HG03442 (cell line): ENCODE results near the gene CECR2.

Experiments used
- ATAC-seq: cut with Tn5 transposase; IDR thresholded peaks from one replicate; pipeline ENCODE4 v1.9.1; 2021; ENCODE audit warnings: mild to moderate bottlenecking, moderate library complexity; ENCODE audit not compliant: unreplicated experiment

Gene CECR2

DNA sequence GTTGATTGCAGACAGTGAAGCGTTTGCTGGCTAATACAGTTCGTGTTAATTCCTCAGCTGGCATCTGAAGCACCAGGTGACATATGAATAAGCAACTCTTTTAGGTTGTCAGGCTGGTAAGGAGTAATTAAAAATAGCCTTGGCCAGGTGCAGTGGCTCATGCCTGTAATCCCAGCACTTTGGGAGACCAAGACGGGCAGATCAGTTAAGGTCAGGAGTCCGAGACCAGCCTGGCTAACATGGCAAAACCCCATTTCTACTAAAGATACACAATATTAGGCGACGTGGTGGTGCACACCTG lies 74.9 kb downstream of the CECR2 start:
- ATAC-seq = no peak

DNA sequence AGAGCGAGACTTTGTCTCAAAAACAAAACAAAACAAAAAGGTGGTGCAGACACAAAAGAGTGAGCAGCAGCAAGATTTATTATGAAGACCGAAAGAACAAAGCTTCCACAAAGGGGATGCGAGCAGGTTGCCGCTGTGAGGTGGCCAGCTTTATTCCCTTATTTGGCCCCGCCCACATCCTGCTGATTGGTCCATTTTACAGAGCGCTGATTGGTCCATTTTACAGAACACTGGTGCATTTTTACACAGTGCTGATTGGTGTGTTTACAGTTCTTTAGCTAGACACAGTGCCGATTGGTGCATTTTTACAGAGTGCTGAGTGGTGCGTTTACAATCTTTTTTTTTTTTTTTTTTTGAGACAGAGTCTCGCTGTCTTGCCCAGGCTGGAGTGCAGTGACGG lies 77.4 kb downstream of the CECR2 start:
- ATAC-seq = no peak

DNA sequence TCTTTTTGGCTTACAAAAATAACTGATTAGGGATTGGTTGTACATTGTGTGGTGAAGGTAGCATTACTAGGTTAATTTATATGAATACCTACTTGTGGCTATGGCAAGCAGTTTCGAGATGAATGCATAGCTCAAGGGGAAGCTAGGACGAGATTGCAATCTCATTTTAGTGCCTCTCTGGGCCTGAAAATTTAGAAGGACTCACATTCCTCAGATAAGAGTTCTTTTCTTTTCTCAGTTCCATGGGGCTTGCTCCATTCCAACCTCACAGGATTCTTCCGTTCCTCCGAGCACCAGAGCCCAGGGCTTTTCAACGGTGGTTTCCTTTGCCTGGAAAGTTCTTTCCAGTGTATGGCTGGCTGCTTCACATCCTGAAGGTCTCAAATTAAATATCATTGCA lies 82.1 kb downstream of the CECR2 start:
- ATAC-seq = no peak

DNA sequence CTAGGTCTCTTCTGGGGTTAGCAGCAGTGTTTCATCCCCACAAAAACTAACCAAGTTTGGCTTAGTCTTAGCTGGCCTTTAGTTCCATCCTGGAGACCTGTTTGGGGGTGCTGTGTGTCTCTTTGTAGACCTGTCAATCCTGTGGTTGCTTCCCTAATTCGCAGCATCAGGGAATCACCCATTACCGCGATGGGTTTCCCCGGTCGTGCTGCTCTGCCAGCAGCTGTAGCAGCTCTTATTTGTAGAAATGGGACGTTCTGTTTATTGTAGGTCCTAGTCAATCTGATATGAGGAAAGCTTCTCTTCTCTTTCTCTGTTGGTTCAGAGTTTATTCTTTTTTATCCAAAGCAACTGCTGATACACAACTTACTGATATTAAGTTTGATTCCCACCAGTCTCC lies 91.6 kb downstream of the CECR2 start:
- no peak for ATAC-seq

DNA sequence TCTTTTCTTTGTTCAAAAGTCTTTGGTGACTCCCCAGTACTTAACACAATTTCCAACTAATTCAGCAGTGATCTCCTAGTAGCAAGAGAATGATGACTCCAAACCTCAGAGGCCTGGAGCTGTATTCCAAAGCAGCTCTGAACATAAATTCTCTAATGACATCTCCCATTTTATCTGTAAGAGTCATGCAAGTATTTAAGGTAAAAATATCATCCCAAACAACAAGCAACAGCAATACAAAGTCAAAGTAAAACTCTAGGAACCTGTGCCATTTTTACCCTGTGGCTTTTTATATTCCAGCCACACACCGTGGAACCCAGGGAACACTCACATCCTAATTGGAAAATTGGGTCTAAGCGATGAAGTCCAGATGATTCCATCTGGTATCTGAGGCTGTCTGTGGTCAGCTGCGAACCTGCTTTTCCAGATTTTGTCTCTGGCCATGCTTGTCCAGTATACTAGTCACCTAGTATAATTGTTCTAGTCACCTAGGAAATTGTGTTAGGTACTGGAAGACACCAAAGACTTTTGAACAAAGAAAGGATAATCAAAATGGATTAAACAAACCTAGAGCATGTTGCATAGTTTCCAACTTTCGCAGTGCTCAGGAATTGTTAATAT lies 101.7 kb downstream of the CECR2 start:
- ATAC-seq = no peak

DNA sequence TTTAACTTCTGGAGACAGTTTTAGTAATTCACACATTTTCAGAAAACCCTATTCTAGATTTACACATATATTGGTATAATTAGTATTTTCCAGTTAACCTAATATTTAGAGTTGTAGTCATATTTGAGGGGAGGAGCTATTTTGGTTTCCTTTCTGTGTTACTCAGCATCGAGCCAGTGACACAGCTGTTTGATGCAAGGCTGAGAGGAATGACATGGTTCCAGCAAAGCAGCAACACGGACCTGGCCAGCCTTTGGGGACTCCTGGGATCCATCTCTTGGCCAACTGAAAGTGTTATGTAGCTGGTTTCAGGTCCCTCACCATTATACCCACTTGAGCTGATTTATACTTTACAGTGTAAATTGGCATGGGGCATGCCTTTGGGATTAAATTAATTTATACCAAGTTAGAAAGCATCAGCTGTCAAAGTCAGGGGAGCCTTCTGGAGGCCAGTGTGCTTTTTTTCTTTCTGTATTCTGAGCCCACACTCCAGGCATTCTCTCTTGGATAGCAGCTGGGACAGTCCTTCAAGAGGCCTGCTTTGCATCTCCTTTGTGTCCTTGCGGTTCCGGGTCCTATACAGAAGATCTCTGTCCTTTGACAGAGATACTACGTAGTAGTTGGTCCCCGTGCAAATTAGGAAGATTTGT lies 102.8 kb downstream of the CECR2 start:
- ATAC-seq = no peak

DNA sequence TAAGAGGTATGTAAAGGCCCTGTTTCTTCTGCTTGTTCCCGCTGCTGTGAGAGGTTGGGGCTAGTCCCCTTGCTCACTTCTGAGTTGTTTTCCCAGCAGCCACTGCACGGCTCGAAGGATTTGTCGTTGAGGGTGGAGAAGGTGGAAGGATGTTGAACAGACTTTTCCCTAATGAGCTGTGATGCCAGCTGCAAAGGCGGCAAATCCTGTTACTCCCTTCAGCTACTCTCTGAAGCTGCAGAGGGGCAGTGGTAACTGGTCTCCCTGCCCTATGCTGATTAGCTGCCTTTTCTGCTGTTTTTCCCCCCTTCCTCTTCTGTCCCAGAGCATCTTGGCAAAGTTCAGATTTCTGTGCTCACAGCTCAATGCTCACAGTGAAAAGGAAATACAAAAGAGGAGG lies 103.7 kb downstream of the CECR2 start:
- ATAC-seq = no peak

DNA sequence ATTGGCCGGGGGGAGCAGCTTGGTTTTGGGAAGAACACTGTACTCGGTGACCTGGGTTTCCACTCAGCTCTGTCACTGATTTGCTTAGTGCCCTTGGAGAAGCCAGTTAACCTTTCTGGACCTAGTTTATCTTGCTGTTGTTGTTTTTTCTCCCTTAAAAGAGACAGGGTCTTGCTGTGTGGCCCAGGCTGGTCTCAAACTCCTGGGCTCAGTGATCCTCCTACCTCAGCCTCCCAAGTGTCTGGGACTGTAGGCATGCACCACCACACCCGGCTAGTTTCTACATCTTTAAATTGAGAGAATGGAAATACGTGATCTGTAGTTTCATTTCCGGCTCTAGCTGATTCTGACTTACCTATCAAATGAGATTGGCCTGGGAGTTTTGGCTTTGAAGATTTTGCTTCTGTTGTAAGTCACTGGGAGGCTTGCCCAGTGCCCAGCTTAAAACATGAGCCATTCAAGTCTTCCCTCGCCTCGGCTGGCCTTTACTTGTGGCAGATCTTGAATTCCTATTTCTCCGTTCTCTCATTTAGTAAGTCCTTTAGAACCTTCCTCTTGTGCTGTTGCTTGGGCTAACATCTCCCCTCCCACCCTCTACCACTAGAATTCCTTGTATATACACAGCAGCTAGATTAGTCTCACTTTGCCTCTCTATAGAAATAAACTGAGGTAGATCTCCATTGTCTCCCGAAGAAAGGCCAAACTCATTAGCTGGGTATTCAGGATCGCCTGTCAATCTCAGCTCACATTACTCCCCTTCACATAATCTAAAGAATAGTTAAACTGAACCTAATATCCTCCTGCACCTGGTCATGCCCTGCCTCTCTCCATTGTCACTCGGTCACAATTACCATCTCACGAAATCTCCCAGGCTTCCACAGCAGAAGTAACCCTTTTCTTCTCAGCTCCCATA lies 106.3 kb downstream of the CECR2 start:
- ATAC-seq = no peak

DNA sequence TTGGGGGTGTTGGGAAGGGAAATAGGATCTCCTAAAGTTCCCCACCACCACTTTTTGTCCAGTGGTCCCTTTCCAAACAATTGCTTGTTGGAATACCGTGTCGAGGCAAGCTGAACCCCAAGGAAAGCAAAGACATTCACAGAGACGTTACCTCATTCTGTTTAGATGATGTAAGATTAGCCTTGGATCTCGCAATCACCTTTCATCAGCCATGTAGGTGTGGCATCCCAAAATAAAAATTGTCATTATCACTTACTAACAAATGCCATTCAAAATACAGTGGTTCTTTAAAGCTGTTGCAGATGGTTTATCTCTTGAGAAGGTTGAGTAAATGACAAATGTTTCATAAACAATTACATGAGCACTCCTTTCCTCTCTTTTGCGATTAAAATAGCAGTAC lies 107.6 kb downstream of the CECR2 start:
- ATAC-seq = no peak

DNA sequence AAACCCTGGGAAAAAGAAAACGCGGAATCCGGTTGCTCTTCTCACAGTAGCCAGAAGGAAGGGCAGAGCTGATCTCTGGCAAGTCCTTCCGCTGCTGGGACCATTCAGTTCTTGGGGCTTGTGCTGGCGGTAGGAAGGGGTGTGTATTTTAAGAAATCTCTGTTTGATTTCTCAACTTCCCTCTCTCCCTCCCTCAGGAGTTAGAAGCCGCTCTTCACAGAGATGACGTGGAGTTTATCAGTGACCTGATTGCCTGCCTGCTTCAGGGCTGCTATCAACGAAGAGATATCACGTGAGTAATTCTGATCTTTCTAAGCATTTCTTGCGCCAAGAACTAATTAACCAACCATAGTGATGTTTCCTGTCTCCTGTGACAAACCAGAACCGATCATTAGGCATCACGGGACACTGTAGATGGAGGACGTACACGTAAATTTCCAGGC lies 108.2 kb downstream of the CECR2 start:
- ATAC-seq = no peak

DNA sequence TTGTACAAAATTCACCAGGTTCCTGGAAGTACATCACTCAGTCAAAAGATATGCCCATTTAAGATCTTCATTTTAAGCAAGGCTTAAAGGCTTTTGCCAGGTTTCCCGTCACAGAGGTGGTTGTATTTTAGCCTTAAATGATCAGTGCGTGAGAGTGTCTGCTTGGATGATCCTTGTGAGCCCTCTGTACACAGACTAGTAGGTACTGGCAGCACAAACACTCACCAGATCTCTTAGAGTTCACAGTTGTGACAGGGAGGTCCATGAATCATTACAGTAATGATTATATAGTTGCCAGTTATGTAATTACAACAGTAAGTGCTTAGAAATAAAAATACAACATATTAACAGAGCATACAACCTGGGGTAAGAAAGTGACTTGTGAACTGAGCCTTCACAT lies 109.9 kb downstream of the CECR2 start:
- no peak for ATAC-seq

DNA sequence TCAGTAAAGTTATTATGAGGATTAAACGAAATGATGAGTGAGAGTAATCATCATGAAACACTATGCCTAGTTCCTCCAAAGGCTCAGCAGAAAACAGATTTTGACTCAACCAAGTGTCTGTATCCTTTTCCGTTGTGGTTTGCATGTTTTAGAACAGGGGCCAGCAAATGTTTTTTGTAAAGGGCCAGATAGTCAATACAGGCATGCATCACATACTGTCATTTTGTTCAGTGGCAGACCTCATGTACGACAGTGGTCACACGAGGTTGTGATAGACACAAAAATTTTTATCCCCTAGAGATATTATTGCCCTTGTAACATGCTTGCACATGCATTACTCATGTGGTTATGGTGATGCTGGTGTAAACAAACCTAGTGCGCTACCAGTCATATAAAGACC lies 112.2 kb downstream of the CECR2 start:
- no peak for ATAC-seq

DNA sequence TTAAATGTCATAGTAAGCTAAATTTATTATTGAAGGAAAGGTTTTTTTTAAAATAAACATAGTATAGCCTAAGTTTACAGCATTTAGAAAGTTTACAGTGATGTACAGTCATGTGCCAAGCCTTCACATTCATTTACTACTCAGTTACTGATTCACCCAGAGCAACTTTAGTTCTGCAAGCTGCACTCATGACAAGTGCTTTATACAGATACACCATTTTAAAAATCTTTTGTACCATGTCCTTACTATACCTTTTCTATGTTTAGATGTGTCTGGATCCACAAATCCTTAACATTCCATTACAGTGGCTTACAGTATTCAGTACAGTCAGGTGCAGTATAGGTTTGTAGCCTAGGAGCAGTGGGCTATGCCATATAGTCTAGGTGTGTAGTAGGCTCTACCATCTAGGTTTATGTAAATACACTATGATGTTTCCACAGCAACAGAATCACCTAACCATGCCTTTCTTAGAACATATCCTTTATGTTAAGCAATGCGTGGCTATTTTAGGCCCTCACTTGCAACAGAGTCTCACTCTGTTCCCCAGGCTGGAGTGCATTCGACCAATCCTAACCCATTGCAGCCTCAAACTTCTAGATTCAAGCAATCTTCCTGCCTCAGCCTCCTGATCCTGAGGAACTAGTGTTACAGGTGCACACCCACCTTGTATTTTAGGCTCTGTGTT lies 114.6 kb downstream of the CECR2 start:
- no peak for ATAC-seq

DNA sequence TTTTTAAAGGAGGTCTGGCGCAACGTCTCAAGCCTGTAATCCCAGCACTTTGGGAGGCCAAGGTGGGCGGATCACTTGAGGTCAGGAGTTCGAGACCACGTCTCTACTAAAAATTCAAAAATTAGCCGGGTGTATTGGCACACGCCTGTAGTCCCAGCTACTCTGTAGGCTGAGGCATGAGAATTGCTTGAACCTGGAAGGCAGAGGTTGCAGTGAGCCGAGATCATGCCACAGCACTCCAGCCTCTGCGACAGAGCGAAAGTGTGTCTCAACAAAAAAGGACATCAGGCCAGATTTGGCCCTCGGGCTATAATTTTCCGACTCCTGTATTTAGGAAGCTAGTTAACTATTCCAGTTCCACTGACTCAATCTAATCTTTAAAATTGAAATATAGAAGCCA lies 115.3 kb downstream of the CECR2 start:
- no peak for ATAC-seq

DNA sequence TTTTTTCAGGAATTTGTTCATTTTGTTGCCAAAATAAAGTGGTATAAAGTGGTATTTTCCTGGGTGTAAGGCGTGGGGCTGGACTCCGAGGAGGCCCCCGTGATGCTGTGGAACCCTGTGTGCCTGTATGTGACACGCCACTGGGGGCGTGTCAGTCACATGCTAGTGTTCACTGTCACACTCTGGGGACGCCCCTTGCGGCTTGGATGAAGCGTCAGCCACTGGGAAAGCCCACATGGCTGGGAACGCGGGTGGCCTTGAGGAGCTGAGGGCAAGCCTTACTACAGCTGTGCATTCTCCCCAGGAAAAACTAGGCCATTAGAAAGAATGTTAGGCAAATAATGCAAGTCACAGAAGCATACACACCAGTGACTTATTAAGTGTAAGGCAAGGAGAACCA lies 117.1 kb downstream of the CECR2 start:
- no peak for ATAC-seq

DNA sequence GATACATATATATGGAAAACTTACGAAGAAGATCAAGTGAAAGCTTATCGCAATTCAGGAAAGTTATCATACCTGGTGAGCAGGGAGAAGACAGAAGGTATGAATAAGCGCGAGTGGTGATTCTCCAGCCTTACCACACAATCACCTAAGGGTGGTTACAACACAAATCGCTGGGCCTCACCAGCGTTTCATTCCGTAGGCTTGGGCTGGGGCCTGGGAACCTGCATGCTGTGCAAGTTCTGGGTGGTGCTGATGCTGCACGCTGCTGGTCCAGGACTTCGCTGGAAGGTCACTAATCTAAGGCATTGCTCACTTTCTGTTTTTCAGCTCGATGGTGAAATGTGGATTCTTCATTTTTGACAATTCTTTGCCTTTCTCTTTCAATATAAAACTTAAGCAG lies 117.5 kb downstream of the CECR2 start:
- no peak for ATAC-seq

DNA sequence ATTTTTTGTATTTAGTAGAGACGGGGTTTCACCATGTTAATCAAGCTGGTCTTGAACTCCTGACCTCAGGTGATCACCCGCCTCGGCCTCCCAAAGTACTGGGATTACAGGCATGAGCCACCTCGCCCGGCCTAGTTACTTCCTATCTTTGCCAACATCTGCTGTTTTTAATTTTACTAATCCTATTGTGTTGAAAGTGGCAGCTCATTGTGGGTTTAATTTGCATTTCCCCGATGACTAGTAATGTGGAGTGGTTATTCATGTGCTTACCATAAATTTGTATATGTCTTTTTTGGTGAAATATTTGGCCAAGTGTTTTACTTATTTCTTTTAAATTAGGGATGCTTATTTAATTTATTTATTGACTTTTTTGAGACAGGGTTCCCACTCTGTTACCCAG lies 119.8 kb downstream of the CECR2 start:
- ATAC-seq = no peak

DNA sequence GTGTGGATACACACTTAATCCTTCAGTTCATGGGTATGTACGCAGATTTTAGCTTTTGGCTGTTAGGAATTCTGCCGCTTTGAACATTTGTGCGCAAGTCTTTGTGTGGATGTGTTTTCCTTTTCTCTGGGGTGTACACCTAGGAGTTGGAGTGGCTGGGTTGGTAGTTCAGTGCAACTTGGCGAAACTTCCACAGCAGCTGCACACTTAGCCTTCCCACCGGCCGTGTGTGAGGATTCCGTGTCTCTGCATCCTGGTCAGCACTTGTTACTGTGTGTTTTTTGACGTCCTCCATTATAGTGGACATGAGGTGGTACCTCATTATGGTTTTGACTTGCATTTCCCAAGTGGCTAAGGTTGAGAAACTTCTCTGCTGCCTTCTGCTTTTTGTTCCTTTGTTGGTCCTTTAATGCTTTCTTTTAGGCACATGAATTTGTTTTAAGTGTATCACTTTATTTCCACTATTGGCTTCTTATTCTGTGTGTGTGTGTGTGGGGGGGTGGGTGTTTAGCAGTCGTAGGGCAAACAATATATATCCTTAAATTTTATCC lies 121.9 kb downstream of the CECR2 start:
- ATAC-seq = no peak

DNA sequence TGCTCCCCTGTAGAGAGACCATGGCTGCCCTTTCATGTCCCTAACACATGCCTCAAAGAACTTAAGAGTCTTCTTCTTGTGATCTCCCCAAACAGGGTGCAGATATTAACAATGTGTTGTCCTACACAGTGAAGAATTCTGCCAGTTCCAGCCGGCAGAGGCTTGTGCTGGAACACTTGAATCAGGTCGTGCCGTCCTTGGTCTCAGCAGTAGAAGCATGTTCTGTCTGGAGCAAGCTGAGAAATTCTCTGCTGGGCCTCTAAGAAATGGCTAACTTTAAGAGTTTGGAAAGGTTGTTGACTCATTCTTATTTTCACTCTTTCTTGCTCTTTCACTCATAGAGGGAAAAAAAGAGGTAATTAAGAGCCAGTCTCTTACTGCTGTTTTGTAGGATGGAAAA lies 123.0 kb downstream of the CECR2 start:
- no peak for ATAC-seq

DNA sequence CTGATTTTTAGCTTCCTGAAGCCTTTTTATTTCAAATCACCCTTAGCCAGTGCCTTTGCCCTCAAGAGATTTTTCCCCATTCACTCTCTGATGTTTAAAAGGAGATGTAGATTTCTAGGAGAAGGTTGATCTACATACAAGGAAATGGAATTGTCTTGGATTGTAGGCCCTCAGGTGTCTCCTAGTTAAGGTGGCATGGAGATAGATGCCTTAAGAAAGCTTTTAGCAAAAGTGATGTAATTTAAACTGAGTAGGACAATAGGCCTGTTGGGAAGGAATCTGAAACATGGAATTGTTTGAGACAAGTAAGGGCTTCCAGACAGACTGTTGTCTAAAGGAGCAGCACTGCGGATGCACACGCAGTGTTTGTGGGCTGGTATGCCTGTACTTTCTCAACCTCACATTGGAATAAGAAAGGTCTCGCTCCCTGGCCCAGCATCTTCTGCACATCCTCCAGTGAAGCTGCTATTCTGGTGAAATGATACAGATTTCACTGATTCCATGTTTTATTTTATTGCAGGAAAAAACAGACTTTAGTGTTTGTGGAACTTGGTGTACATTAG lies 124.2 kb downstream of the CECR2 start:
- ATAC-seq = no peak

DNA sequence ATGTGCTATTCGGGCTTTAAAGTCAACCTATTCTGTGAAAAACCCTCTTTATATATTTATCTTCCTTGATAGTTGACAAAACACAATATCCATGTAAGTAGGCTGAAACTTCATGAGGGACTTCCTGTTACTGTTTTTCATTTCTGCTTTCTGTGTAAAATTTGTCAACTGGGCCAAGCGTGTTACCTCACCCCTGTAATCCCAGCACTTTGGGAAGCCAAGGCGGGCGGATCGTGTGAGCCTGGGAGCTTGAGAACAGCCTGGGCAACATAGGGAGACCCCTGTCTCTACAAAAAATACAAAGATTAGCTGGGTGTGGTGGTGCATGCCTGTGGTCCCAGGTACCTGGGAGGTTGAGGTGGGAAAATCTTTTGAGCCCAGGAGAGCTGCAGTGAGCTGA lies 127.6 kb downstream of the CECR2 start:
- no peak for ATAC-seq
